ENCODE measurements around the gene SLC5A5.

The SLC5A5 gene

GRCh38 chr19:17863520-17864182, 8.1 kb upstream of the SLC5A5 start:
- ChIA-PET POLR2A (ENCODE audit: low non-redundant PET) (interaction anchor here (2.3 kb wide), 1 partner anchor 69 kb away, joined by 8 read pairs; the partner anchor contains the start of gene CCDC124), CTCF (interaction anchor here (4.1 kb wide), 1 partner anchor 69 kb away, joined by 19 read pairs; the partner anchor contains the start of gene CCDC124)
- peak overlapping the region; percentile 77 for H3K27ac ChIP-seq
- no peak for TF ChIP-seq CTCF (conservative IDR thresholded peaks at IDR 0.05; ENCODE audit: low read depth)
- no peak for DNase-seq (ENCODE audit: low spot score)

GRCh38 chr19:17865364-17866311, 6.1 kb upstream of the SLC5A5 start:
- TF ChIP-seq CTCF (conservative IDR thresholded peaks at IDR 0.05; ENCODE audit: low read depth): no peak
- peak overlapping the region; percentile 77 for H3K27ac ChIP-seq
- ChIA-PET POLR2A (ENCODE audit: low non-redundant PET) (interaction anchor here (0.7 to 2.3 kb wide), 2 partner anchors 67 to 305 kb away, joined by 3 to 8 read pairs; partner anchors contain the start of gene CCDC124), CTCF (interaction anchor here (4.1 kb wide), 1 partner anchor 67 kb away, joined by 19 read pairs; the partner anchor contains the start of gene CCDC124)
- DNase-seq (ENCODE audit: low spot score): peak; percentile 52

GRCh38 chr19:17866312-17866963, 5.3 kb upstream of the SLC5A5 start:
- no peak for DNase-seq (ENCODE audit: low spot score)
- TF ChIP-seq CTCF (conservative IDR thresholded peaks at IDR 0.05; ENCODE audit: low read depth): no peak
- POLR2A ChIA-PET (ENCODE audit: low non-redundant PET): interaction anchor here (0.7 kb wide), 1 partner anchor 306 kb away, joined by 3 read pairs; no protein-coding TSS in a partner anchor
- peak overlapping the region; percentile 77 for H3K27ac ChIP-seq
- CTCF ChIA-PET: interaction anchor here (4.1 kb wide), 1 partner anchor 66 kb away, joined by 19 read pairs; the partner anchor contains the start of gene CCDC124

GRCh38 chr19:17866964-17867486, 4.7 kb upstream of the SLC5A5 start:
- TF ChIP-seq CTCF (conservative IDR thresholded peaks at IDR 0.05; ENCODE audit: low read depth): no peak
- DNase-seq (ENCODE audit: low spot score): no peak
- H3K27ac ChIP-seq: no peak overlapping the region
- ChIA-PET CTCF (interaction anchor here (4.1 kb wide), 1 partner anchor 66 kb away, joined by 19 read pairs; the partner anchor contains the start of gene CCDC124), POLR2A (ENCODE audit: low non-redundant PET) (no interaction called here)

- no peak for TF ChIP-seq CTCF (conservative IDR thresholded peaks at IDR 0.05; ENCODE audit: low read depth)
- CTCF ChIA-PET: interaction anchor here (3.7 kb wide), 1 partner anchor 63 kb away, joined by 87 read pairs; the partner anchor contains the start of gene CCDC124
- H3K27ac ChIP-seq: no peak overlapping the region
- POLR2A ChIA-PET (ENCODE audit: low non-redundant PET): no interaction called here
- no peak for DNase-seq (ENCODE audit: low spot score)
These were observed 3.1 kb upstream of the SLC5A5 start for GRCh38 chr19:17868669-17869068.
